Femur (tissue), 1 donor: Measurements from ENCODE around the gene KDM4B.
"Not testable (repeated sequence)": the region's sequence is repeated elsewhere in the genome, so short reads cannot be mapped to it uniquely, and the experiment has no call there.

ENCODE experiments used
- DNase-seq: peaks from one replicate; pipeline ENCODE4 v3.0.0-alpha.2; 2017

KDM4B gene

GRCh38 chr19:5154799-5155426, 186.0 kb downstream of the KDM4B start:
- no peak for DNase-seq

GRCh38 chr19:5155586-5156210, 186.8 kb downstream of the KDM4B start:
- DNase-seq, result no peak

GRCh38 chr19:5156231-5156986, 187.5 kb downstream of the KDM4B start:
- no peak for DNase-seq

GRCh38 chr19:5157186-5157585, 188.3 kb downstream of the KDM4B start:
- no peak for DNase-seq

DNA sequence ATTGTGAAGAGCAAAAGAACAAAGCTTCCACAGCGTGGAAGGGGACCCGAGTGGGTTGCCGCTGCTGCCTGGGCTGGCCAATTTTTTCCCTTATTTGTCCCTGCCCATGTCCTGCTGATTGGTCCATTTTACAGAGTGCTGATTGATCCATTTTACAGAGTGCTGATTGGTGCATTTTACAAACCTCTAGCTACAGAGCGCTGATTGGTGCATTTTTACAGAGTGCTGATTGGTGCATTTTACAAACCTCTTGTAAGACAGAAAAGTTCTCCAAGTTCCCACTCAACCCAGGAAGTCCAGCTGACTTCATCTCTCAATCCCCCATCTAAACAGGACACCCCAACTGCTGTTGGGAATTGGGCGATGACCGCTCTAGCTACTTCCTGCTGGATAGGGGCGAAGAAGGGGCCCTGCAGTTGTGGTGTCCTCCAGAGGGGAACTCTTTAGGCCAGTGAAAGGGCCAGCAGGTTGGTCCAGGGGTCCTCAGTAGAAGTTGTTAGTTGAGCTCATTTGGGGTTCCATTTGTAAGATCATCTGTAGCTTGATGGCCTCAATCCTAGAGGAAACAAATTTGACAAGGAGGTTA, 189.7 kb downstream of the KDM4B start:
- not testable (repeated sequence) for DNase-seq

DNA sequence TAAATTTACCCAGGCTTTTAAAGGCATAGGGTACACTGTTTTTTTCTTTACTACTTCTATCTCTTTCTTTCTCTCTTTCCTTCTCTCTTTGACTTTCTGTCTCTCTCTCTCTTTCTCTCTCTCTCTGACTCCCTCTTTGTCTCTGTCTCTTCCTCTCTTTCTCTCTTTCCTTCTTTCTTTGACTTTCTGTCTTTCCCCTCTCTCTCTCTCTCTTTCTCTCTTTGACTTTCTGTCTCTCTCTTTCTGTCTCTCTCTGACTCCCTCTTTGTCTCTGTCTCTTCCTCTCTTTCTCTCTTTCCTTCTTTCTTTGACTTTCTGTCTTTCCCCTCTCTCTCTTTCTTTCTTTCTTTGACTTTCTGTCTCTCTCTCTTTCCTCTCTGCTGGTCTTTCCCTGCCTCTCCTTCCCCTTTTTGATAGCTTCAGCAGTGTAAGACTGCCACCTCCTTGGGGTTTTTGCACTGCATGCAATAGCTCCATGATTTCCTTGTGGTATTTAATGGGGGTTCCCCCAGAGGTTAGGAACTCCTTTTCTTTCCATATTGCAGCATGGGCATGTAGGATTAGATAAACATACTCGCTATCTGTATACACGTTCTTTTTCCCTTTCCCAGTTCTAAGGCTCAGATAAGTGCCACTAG, 191.4 kb downstream of the KDM4B start:
- DNase-seq, result not testable (repeated sequence)

DNA sequence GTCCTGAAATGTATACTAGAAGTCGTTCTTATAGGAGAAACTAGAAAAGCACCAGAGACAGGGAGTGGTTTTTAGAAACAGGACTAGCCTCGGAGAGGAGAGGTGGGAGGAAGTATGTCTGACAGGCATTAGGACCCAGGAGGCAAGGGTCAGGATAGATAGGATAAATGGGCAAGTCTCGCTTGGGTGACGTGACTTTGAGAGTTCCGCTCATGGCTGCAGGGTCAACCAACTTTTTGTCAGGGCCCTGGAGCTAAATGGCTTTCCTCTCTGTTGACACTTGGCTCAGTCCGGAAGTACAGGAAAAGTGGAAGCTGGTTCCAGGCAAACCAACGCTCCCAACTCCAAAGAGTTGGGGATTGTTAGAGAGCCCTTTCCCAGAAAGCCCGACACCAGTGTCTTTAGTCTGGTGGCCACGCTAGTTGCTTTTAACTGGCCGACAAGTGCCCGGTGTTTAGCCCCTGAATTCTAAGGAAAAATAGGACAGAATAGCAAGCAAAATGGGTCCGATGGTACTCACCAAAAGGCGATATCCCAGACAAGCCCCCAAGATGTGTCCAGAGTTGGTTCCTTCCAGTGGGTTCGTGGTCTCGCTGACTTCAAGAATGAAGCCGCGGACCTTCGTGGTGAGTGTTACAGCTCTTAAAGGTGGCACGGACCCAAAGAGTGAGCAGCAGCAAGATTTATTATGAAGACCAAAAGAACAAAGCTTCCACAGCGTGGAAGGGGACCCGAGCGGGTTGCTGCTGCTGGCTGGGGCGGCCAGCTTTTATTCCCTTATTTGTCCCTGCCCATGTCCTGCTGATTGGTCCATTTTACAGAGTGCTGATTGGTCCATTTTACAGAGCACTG, 196.2 kb downstream of the KDM4B start:
- not testable (repeated sequence) for DNase-seq

GRCh38 chr19:5165697-5166019, 196.7 kb downstream of the KDM4B start:
- DNase-seq, result no peak

DNA sequence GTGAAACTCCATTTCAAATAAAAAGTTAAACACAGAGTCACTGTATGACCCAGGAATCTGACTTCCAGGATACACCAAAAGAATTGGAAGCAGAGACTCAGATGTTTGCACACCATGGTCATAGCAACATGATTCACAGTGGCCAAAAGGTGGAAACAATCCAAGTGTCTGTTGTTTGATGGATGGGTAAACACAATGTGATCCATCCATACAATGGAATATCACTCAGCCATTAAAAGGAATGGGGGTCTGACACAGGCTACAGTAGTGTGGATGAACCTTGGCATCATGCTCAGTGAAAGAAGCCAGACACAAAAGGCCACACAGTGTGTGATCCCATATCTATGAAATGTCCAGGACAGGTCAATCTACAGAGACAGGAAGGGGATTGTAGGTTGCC, 197.3 kb downstream of the KDM4B start:
- DNase-seq, result no peak

DNA sequence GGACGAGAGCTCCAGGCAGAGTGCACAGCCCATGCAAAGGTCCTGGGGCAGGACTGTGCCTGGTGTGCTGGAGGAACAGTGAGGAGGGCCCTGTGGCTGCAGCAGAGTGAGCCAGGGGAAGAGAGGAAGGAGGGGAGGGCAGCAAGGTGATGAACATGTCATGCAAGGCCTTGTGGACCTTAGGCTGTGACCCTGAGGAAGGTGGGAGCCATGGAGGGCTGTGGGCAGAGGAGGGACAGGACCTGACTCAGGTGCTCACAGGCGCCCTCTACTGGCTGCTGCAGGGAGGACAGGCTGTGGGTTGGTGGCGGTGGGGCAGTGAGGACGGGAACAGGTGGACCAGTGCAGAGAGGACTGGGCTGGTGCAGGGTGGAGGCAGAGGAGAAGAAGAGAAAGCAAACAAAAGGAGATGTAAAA, 201.4 kb downstream of the KDM4B start:
- DNase-seq, result no peak

- no peak for DNase-seq
These were observed 202.8 kb downstream of the KDM4B start for GRCh38 chr19:5171711-5172110.

DNA sequence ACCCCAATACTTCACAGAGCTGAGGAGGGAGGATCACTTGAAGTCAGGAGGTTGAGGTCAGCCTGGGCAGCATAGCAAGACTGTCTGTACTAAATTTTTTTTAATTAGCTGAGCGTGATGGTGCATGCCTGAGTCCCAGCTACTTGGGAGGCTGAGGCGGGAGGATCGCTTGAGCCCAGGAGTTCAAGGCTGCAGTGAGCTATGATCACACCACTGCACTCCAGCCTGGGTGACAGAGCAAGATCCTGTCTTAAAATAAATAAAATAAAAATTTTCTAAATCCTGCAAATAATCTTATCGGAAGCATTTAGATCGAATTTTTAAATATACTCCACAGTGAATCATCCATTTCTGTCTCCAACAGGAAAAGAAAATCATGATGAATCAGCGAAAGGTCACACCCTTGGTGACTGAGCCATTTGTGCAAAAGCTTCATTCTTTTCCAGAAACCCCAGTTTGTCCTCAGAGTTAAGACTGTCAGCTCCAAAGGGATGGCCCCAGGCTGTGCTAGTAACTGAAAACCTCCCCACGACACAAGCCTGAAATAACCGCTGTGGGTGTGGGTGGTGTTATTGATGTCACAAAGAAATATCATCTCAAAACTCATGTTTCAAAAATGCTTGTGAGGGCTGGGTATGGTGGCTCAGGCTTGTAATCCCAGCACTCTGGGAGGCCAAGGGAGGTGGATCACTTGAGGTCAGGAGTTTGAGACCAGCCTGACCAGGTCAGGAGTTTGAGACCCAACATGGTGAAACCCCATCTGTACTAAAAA, 204.1 kb downstream of the KDM4B start:
- no peak for DNase-seq

GRCh38 chr19:5173993-5174392, 205.1 kb downstream of the KDM4B start:
- no peak for DNase-seq

DNA sequence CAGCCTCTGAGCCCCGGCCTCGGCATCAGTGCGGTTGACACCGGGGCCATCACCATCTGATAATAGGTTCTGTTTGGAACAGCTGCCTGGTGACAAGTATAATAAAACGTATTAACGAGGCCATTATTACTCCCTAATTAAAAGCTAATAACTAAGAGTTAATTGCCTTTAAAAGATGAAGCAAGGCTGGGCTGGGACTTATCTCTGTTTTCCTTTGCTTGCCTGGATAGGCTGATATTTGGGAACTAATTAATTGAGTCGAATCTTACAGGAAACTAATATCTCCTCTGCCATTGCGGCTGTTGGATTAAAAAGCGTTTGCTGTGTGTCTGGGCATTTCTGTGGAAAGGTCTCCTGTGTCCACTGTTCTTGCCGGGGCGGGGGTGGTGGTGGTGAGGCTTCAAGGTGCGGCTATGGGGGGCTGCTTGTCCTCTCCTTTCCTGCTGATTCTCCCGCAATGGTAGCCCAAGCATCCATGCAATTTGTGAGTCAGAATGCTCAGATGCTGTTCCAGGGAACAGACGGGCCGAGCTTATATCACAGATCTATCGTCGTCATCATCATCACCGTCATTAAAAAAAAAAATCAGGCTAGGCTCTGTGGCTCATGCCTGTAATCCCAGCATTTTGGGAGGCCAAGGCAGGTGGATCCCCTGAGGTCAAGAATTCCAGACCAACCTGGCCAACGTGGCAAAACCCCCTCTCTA, 209.0 kb downstream of the KDM4B start:
- DNase-seq, result no peak

GRCh38 chr19:5178841-5179240, 209.9 kb downstream of the KDM4B start:
- no peak for DNase-seq

GRCh38 chr19:5179256-5179655, 210.3 kb downstream of the KDM4B start:
- no peak for DNase-seq

DNA sequence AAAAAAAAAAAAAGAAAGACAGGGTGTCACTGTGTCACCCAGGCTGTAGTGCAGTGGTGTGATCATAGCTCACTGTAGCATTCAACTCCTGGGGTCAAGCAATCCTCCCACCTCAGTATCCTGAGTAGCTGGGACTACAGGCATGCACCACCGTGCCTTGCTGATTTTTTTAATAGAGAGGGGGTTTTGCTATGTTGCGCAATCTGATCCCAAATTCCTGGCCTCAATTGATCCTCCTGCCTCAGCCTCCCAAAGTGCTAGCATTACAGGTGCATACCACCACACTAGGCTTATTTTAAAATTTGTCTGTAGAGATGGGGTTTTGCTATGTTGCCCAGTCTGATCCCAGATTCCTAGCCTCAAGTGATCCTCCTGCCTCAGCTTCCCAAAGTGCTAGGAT, 212.4 kb downstream of the KDM4B start:
- DNase-seq, result no peak

GRCh38 chr19:5182751-5183150, 213.8 kb downstream of the KDM4B start:
- peak; percentile 58 for DNase-seq

DNA sequence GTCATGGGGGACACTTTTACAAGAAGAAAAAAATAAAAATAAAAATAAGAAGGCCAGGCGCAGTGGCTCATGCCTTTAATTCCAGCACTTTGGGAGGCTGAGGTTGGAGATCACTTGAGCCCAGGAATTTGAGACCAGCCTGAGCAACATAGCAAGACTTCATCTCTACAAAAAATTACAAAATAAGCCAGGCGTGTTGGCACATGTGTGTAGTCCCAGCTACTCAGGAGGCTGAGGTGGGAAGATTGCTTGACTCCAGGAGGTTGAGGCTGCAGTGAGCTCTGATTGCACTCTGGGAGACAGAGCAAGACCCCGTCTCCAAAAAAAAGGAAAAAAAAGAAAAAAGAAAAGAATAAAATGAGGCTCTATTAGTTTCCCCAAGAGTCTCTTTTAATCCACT, 214.7 kb downstream of the KDM4B start:
- DNase-seq, result no peak

DNA sequence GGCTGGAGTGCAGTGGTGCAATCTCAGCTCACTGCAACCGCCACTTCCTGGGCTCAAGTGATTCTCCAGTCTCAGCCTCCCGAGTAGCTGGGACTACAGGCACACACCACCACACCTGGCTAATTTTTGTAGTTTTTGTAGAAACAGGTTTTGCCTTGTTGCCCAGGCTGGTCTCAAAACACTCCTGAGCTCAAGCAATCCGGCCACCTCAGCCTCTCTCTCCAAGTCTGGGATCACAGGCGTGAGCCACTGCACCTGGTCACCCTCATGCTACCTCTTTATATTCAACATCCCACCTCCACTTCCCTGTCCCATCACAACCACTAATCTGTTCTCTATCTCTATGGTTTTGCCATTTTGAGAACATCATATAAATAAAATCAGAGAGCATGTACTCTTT, 216.0 kb downstream of the KDM4B start:
- DNase-seq, result no peak
